Measurements from ENCODE around the gene NUBPL. TPM values are rescaled to one million over a fixed set of nuclear protein-coding genes. Genes with fewer than 3 reads are reported as not detected.

NUBPL gene
- polyA plus RNA-seq, 1 experiment, result 9.3 TPM

DNA sequence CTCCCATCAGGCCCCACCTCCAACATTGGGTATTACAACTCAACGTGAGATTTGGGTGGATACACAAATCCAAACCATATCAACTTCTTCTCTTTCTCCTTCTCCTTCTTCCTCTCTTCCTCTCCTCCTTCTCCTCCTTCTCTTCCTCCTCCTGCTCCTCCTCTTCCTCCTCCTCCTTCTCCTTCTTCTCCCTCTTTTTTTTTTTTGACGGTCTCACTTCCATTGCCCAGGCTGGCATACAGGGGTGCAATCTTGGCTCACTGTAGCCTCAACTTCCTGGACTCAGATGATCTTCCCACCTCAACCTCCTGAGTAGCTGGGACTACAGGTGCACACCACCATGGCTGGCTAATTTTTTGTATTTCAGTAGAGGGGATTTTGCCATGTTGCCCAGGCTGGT is 11.4 kb upstream of the NUBPL start:
- peaks cover 2% of the 10 kb centered on the region for H3K27me3 ChIP-seq (ENCODE audit: control insufficient read depth, insufficient read depth, low read length)
- no peak overlapping the region for H3K4me3 ChIP-seq (ENCODE audit: low read depth, low read length)
- H3K9me3 ChIP-seq (ENCODE audit: control insufficient read depth, insufficient read depth, low read length), result no peaks in the 10 kb centered on the region
- POLR2A ChIA-PET, result no interaction called here
- H3K27ac ChIP-seq (ENCODE audit: low read depth, low read length), result no peak overlapping the region
- CTCF ChIA-PET, result no interaction called here
- TF ChIP-seq, protein P1, sequence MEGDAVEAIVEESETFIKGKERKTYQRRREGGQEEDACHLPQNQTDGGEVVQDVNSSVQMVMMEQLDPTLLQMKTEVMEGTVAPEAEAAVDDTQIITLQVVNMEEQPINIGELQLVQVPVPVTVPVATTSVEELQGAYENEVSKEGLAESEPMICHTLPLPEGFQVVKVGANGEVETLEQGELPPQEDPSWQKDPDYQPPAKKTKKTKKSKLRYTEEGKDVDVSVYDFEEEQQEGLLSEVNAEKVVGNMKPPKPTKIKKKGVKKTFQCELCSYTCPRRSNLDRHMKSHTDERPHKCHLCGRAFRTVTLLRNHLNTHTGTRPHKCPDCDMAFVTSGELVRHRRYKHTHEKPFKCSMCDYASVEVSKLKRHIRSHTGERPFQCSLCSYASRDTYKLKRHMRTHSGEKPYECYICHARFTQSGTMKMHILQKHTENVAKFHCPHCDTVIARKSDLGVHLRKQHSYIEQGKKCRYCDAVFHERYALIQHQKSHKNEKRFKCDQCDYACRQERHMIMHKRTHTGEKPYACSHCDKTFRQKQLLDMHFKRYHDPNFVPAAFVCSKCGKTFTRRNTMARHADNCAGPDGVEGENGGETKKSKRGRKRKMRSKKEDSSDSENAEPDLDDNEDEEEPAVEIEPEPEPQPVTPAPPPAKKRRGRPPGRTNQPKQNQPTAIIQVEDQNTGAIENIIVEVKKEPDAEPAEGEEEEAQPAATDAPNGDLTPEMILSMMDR (IDR thresholded peaks at IDR 0.05; ENCODE audit: low read depth, low read length), result no peak
- no peak for DNase-seq (ENCODE audit: low read depth, low spot score)

DNA sequence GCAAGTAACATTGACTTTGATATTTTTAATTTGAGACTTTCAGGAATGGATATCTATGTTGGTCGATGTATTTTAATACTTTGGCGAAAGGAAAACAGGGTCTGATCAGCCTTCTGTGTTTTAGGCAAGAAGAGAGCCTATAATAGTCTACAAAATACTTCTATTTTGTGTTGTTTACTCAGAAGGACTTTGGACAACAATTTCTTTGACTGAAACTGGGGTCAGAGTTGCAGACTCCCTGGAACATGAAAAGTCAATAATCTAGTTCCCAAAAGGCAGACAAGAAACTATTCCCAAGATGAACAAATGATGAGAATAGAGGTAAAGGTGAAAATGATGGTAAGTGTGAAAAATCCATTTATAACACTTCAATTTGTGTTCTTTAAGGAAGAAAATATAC is 10.6 kb upstream of the NUBPL start:
- POLR2A ChIA-PET, result no interaction called here
- TF ChIP-seq, protein P1 (IDR thresholded peaks at IDR 0.05; ENCODE audit: low read depth, low read length), result no peak
- H3K27me3 ChIP-seq (ENCODE audit: control insufficient read depth, insufficient read depth, low read length), result peaks cover 3% of the 10 kb centered on the region
- CTCF ChIA-PET, result interaction anchor here (0.7 kb wide), 1 partner anchor 532 kb away, joined by 3 read pairs; no protein-coding TSS in a partner anchor
- no peak for DNase-seq (ENCODE audit: low read depth, low spot score)
- no peaks in the 10 kb centered on the region for H3K9me3 ChIP-seq (ENCODE audit: control insufficient read depth, insufficient read depth, low read length)
- no peak overlapping the region for H3K4me3 ChIP-seq (ENCODE audit: low read depth, low read length)
- H3K27ac ChIP-seq (ENCODE audit: low read depth, low read length), result no peak overlapping the region

DNA sequence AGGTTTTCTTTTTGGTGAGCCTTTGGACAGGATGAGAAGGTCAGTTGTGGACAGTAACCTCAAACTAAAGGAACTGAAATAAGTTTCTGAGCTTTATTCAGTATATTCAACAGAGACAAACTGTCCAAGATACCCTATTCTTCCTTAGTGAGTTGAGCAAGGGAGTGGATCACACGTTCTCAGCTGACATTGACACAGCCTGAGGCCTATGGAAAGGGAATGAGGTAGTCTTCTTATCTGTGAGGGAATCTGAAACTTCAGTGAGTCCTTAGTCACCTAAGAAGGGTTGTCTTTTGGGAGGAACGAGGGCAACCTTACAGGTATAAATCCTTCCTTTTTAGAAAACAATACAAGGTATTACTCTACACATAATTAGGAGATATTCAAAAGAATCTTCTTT is 5.0 kb upstream of the NUBPL start:
- no peaks in the 10 kb centered on the region for H3K9me3 ChIP-seq (ENCODE audit: control insufficient read depth, insufficient read depth, low read length)
- TF ChIP-seq, protein P1 (IDR thresholded peaks at IDR 0.05; ENCODE audit: low read depth, low read length), result no peak
- H3K27me3 ChIP-seq (ENCODE audit: control insufficient read depth, insufficient read depth, low read length), result peaks cover 5% of the 10 kb centered on the region
- H3K4me3 ChIP-seq (ENCODE audit: low read depth, low read length), result no peak overlapping the region
- POLR2A ChIA-PET, result no interaction called here
- no peak overlapping the region for H3K27ac ChIP-seq (ENCODE audit: low read depth, low read length)
- CTCF ChIA-PET, result no interaction called here
- no peak for DNase-seq (ENCODE audit: low read depth, low spot score)

DNA sequence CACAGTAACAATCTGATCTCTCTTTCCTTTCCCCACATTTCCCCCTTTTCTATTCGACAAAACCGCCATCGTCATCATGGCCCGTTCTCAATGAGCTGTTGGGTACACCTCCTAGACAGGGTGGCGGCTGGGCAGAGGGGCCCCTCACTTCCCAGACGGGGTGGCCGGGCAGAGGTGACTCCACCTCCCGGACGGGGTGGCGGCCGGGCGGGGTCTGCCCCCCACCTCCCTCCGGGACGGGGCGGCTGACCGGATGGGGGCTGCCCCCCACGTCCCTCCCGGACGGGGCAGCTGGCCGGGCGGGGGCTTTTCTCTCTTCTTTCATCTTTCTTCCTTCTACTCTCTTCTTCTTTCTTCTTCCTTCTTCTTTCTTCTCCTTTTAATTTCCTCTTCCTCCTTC is 1.3 kb upstream of the NUBPL start:
- H3K27me3 ChIP-seq (ENCODE audit: control insufficient read depth, insufficient read depth, low read length), result peaks cover 2% of the 10 kb centered on the region
- H3K4me3 ChIP-seq (ENCODE audit: low read depth, low read length), result no peak overlapping the region
- no peak overlapping the region for H3K27ac ChIP-seq (ENCODE audit: low read depth, low read length)
- no peak for DNase-seq (ENCODE audit: low read depth, low spot score)
- ChIA-PET POLR2A (no interaction called here), CTCF (interaction anchor here (0.6 kb wide), 1 partner anchor 63 kb away, joined by 3 read pairs; no protein-coding TSS in a partner anchor)
- TF ChIP-seq, protein P1 (IDR thresholded peaks at IDR 0.05; ENCODE audit: low read depth, low read length), result no peak
- H3K9me3 ChIP-seq (ENCODE audit: control insufficient read depth, insufficient read depth, low read length), result no peaks in the 10 kb centered on the region; the same call in 1 of the 2 replicates

DNA sequence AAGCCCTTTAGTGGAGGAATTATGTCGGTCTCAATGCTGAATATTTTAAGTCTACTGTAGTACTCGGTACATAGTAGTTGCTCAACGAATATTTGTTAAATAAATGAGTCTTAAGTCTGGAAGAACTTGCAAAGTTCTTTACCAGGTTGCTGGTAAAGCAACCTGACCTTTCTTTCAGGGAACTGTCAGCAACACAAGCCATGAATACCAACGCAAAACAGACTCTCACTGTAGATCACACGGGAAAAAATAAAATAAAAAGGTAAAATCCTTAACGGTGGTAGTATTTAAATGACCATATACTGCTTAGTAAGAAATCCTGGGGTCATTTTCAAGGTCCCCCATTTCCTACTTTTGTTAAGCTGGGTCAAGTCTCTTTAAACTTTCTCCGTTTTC is 447 bp upstream of the NUBPL start:
- Histone ChIP-seq H3K9me3 (ENCODE audit: control insufficient read depth, insufficient read depth, low read length) (no peaks in the 10 kb centered on the region; the same call in 1 of the 2 replicates), H3K27me3 (ENCODE audit: control insufficient read depth, insufficient read depth, low read length) (peaks cover 2% of the 10 kb centered on the region), H3K27ac (ENCODE audit: low read depth, low read length) (no peak overlapping the region), H3K4me3 (ENCODE audit: low read depth, low read length) (peak overlapping the region; percentile 95)
- ChIA-PET POLR2A (interaction anchor here (0.6 kb wide), 1 partner anchor 216 kb away, joined by 4 read pairs; no protein-coding TSS in a partner anchor), CTCF (no interaction called here)
- TF ChIP-seq, protein P1 (IDR thresholded peaks at IDR 0.05; ENCODE audit: low read depth, low read length), result no peak
- DNase-seq (ENCODE audit: low read depth, low spot score), result no peak
